ENCODE measurements around the gene COL4A4.

- TF ChIP-seq, protein P1, sequence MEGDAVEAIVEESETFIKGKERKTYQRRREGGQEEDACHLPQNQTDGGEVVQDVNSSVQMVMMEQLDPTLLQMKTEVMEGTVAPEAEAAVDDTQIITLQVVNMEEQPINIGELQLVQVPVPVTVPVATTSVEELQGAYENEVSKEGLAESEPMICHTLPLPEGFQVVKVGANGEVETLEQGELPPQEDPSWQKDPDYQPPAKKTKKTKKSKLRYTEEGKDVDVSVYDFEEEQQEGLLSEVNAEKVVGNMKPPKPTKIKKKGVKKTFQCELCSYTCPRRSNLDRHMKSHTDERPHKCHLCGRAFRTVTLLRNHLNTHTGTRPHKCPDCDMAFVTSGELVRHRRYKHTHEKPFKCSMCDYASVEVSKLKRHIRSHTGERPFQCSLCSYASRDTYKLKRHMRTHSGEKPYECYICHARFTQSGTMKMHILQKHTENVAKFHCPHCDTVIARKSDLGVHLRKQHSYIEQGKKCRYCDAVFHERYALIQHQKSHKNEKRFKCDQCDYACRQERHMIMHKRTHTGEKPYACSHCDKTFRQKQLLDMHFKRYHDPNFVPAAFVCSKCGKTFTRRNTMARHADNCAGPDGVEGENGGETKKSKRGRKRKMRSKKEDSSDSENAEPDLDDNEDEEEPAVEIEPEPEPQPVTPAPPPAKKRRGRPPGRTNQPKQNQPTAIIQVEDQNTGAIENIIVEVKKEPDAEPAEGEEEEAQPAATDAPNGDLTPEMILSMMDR (conservative IDR thresholded peaks at IDR 0.05 in 1 of 2, IDR thresholded peaks at IDR 0.05 in 1 of 2; ENCODE audit: low read depth in 1 of 2, low read length in 2 of 2), result no peak
- TF ChIP-seq EZH2 (IDR thresholded peaks at IDR 0.05; ENCODE audit: low read length, missing control alignments), result no peak
These were observed 22.7 kb downstream of the COL4A4 start for GRCh38 chr2:227141301-227141700.
